GM21423 (cell line): ENCODE measurements around the gene C13orf42.

Experiments
- ATAC-seq: cut with Tn5 transposase; IDR thresholded peaks from one replicate; pipeline ENCODE4 v1.9.1; 2021; ENCODE audit warnings: mild to moderate bottlenecking, moderate library complexity; ENCODE audit not compliant: unreplicated experiment

C13orf42 gene

GRCh38 chr13:51035978-51036377 lies 75.1 kb downstream of the C13orf42 start:
- no peak for ATAC-seq

- no peak for ATAC-seq
Observed at GRCh38 chr13:51035469-51035868, 75.6 kb downstream of the C13orf42 start.

- ATAC-seq, result no peak
Observed at GRCh38 chr13:51034906-51035305, 76.2 kb downstream of the C13orf42 start.

- no peak for ATAC-seq
Observed at GRCh38 chr13:51033421-51034185, 77.5 kb downstream of the C13orf42 start.

GRCh38 chr13:51032831-51033230 lies 78.2 kb downstream of the C13orf42 start:
- ATAC-seq, result no peak
